GM12873 (cell line): ENCODE data around the gene MRE11.

Source experiments
- CTCF ChIP-seq: IDR thresholded peaks from 2 replicates; pipeline ENCODE4 v1.5.1; 2012; ENCODE audit warnings: low read depth, mild to moderate bottlenecking, moderate library complexity, low read length, control low read depth; ENCODE audit not compliant: insufficient read depth; ENCODE audit errors: missing control alignments

The MRE11 gene

GRCh38 chr11:94518300-94518699 lies 24.7 kb upstream of the MRE11 start:
- no peak for TF ChIP-seq CTCF

GRCh38 chr11:94516725-94517124 lies 23.1 kb upstream of the MRE11 start:
- no peak for TF ChIP-seq CTCF

- no peak for TF ChIP-seq CTCF
These were observed 21.8 kb upstream of the MRE11 start for GRCh38 chr11:94515398-94515797.

GRCh38 chr11:94513091-94513490 lies 19.4 kb upstream of the MRE11 start:
- TF ChIP-seq CTCF: no peak

GRCh38 chr11:94511932-94512781 lies 18.5 kb upstream of the MRE11 start, which contains the start of gene C11orf97:
Gene C11orf97, plus strand, starts transcription at chr11:94512461. Its CDS starts 68 bp downstream, at chr11:94512529.
- no peak for TF ChIP-seq CTCF

- no peak for TF ChIP-seq CTCF
These were observed 13.8 kb upstream of the MRE11 start for GRCh38 chr11:94507485-94507884.

GRCh38 chr11:94504689-94505293 lies 11.1 kb upstream of the MRE11 start:
- peak; percentile 49 for TF ChIP-seq CTCF
